Tibial nerve (tissue), 4 donors: Measurements from ENCODE around the gene GRP. TPM values are rescaled to one million over a fixed set of nuclear protein-coding genes. Genes with fewer than 3 reads are reported as not detected.

Experiments used
- DNase-seq, 2 donors: peaks; one replicate each; pipeline ENCODE4 v3.0.0-alpha.2; 2019; ENCODE audit warnings: low spot score in 2 of 2
- H3K27ac ChIP-seq, 4 donors: fragments of 200-600 bp; sonication (generic) in 3 of 4; one replicate each; pipeline ENCODE4 v1.5.1; 2017 to 2019; ENCODE audit warnings: mild to moderate bottlenecking in 1 of 4
- H3K27me3 ChIP-seq, 2 donors: fragments of 200-600 bp; sonication (generic) in 1 of 2; one replicate each; pipeline versions ENCODE4 v1.5.1 to v1.6.0; 2017 to 2019
- H3K36me3 ChIP-seq, 3 donors: fragments of 200-600 bp; sonication (generic); one replicate each; pipeline ENCODE4 v1.5.1; 2018 to 2019
- H3K4me1 ChIP-seq, 4 donors: fragments of 200-600 bp; sonication (generic) in 3 of 4; one replicate each; pipeline ENCODE4 v1.5.1; 2017 to 2019
- H3K4me3 ChIP-seq, 4 donors: fragments of 200-600 bp; sonication (generic) in 3 of 4; one replicate each; pipeline ENCODE4 v1.5.1; 2017 to 2019; ENCODE audit warnings: mild to moderate bottlenecking in 1 of 4, moderate library complexity in 1 of 4
- H3K9me3 ChIP-seq, 4 donors: fragments of 200-600 bp; sonication (generic) in 3 of 4; one replicate each; pipeline ENCODE4 v1.5.1; 2017 to 2019
- CTCF ChIP-seq, 5 experiments: fragments of 200-600 bp in 3 of 5; fragments of 450-650 bp in 2 of 5; sonication (generic) in 3 of 5; IDR thresholded peaks; one replicate each; pipeline ENCODE4 v1.5.1; 2016 to 2019; ENCODE audit warnings: antibody characterized with exemption in 5 of 5, mild to moderate bottlenecking in 3 of 5, moderate library complexity in 2 of 5
- EP300 ChIP-seq, 2 donors: sonication (generic); formaldehyde crosslinking; IDR thresholded peaks; one replicate each; pipeline ENCODE4 v1.6.1; 2017; ENCODE audit warnings: antibody characterized with exemption in 2 of 2, mild to moderate bottlenecking in 1 of 2
- POLR2A ChIP-seq, 2 donors: fragments of 450-650 bp; IDR thresholded peaks; one replicate each; pipeline ENCODE4 v1.6.1; 2017; ENCODE audit warnings: antibody characterized with exemption in 2 of 2, mild to moderate bottlenecking in 2 of 2, moderate library complexity in 2 of 2
- WGBS, 2 donors: methylation state at CpG; one replicate each; pipeline ENCODE4 v1.1.5; 2018; 5-methylcytosine and 5-hydroxymethylcytosine counted together
- total RNA-seq, 4 donors: library from RNA; depleted of rRNA; stranded (reverse); fragments of >200 nt; gene quantifications; one replicate each; pipeline ENCODE4 v1.1.0, GENCODE V29; 2016

Gene GRP
- total RNA-seq, 4 donors from 2014 or later = not detected

GRCh38 chr18:59228351-59228750, 8.4 kb downstream of the GRP start:
- H3K4me3 ChIP-seq = no peak overlapping the region
- H3K27ac ChIP-seq = no peak overlapping the region
- peaks cover 0 to 2% of the 10 kb centered on the region in 2 donors for H3K27me3 ChIP-seq
- TF ChIP-seq EP300 (IDR thresholded peaks at IDR 0.05) = no peak
- TF ChIP-seq POLR2A (IDR thresholded peaks at IDR 0.05) = no peak
- no peak for TF ChIP-seq CTCF (IDR thresholded peaks at IDR 0.05)
- no peaks in the 10 kb centered on the region for H3K4me1 ChIP-seq
- DNase-seq = no peak
- no peaks in the 10 kb centered on the region for H3K36me3 ChIP-seq
- 26 to 46% methylated on average over 1 of the region's 1 CpG for WGBS, 2 donors
- H3K9me3 ChIP-seq = no peaks in the 10 kb centered on the region

- H3K4me1 ChIP-seq = no peaks in the 10 kb centered on the region
- no peak overlapping the region for H3K27ac ChIP-seq
- WGBS, 2 donors = 85 to 88% methylated on average over 2 of the region's 2 CpGs
- no peaks in the 10 kb centered on the region for H3K36me3 ChIP-seq
- H3K9me3 ChIP-seq = no peaks in the 10 kb centered on the region
- no peak for DNase-seq
- TF ChIP-seq POLR2A (IDR thresholded peaks at IDR 0.05) (no peak), CTCF (IDR thresholded peaks at IDR 0.05) (no peak), EP300 (IDR thresholded peaks at IDR 0.05) (no peak)
- H3K27me3 ChIP-seq = no peaks in the 10 kb centered on the region
- no peak overlapping the region for H3K4me3 ChIP-seq
Observed at GRCh38 chr18:59229191-59229590, 9.2 kb downstream of the GRP start.

- Histone ChIP-seq H3K4me3 (no peak overlapping the region), H3K27me3 (no peaks in the 10 kb centered on the region), H3K27ac (no peak overlapping the region), H3K9me3 (no peaks in the 10 kb centered on the region), H3K36me3 (no peaks in the 10 kb centered on the region), H3K4me1 (no peaks in the 10 kb centered on the region)
- DNase-seq = no peak
- 52 to 56% methylated on average over 6 of the region's 6 CpGs for WGBS, 2 donors
- TF ChIP-seq POLR2A (IDR thresholded peaks at IDR 0.05) (no peak), EP300 (IDR thresholded peaks at IDR 0.05) (no peak), CTCF (IDR thresholded peaks at IDR 0.05) (no peak)
Observed at GRCh38 chr18:59229701-59230443, 9.9 kb downstream of the GRP start.

- Histone ChIP-seq H3K27ac (no peak overlapping the region), H3K4me3 (no peak overlapping the region), H3K36me3 (no peaks in the 10 kb centered on the region), H3K27me3 (no peaks in the 10 kb centered on the region), H3K9me3 (no peaks in the 10 kb centered on the region), H3K4me1 (no peaks in the 10 kb centered on the region)
- DNase-seq = no peak
- 73 to 79% methylated on average over 5 of the region's 5 CpGs for WGBS, 2 donors
- TF ChIP-seq EP300 (IDR thresholded peaks at IDR 0.05) (no peak), CTCF (IDR thresholded peaks at IDR 0.05) (no peak), POLR2A (IDR thresholded peaks at IDR 0.05) (no peak)
Observed at GRCh38 chr18:59231114-59231513, 11.2 kb downstream of the GRP start.

- Histone ChIP-seq H3K27me3 (no peaks in the 10 kb centered on the region), H3K4me1 (no peaks in the 10 kb centered on the region), H3K36me3 (no peaks in the 10 kb centered on the region), H3K27ac (no peak overlapping the region), H3K4me3 (no peak overlapping the region), H3K9me3 (no peaks in the 10 kb centered on the region)
- no peak for DNase-seq
- TF ChIP-seq EP300 (IDR thresholded peaks at IDR 0.05) (no peak), CTCF (IDR thresholded peaks at IDR 0.05) (no peak), POLR2A (IDR thresholded peaks at IDR 0.05) (no peak)
- 66 to 75% methylated on average over 2 of the region's 2 CpGs for WGBS, 2 donors
Observed at GRCh38 chr18:59231877-59232276, 11.9 kb downstream of the GRP start.
